GM23338 (cell line): ENCODE results near the gene TMEM45A.

Source experiments
- CTCF ChIP-seq, 2 experiments: fragments of 200-600 bp in 1 of 2; sonication (generic) in 1 of 2; conservative IDR thresholded peaks; 2 replicates each; pipeline versions ENCODE4 v1.5.1 to v1.6.1; 2016 to 2017; ENCODE audit warnings: antibody characterized with exemption in 2 of 2, low read depth in 2 of 2, mild to moderate bottlenecking in 2 of 2, moderate library complexity in 1 of 2
- EZH2phosphoT487 ChIP-seq: fragments of 200-600 bp; sonication (generic); IDR thresholded peaks from one replicate; pipeline ENCODE4 v1.8.1; 2018; ENCODE audit warnings: antibody characterized with exemption; ENCODE audit not compliant: unreplicated experiment
- POLR2AphosphoS5 ChIP-seq: IDR thresholded peaks from 2 replicates; pipeline ENCODE4 v1.6.1; 2016; ENCODE audit warnings: antibody characterized with exemption, low read depth
- ZNF114 ChIP-seq: fragments of 250-450 bp; sonication (Bioruptor Pico); IDR thresholded peaks from 2 replicates; pipeline ENCODE4 v1.5.0; 2020; ENCODE audit warnings: mild to moderate bottlenecking, moderate library complexity
- TF ChIP-seq, protein P1 (sequence below): IDR thresholded peaks from 2 replicates; pipeline ENCODE4 v1.6.1; 2016; ENCODE audit warnings: antibody characterized with exemption

- no peak for TF ChIP-seq ZNF114
- no peak for TF ChIP-seq POLR2AphosphoS5
- TF ChIP-seq CTCF (conservative IDR thresholded peaks at IDR 0.05; ENCODE audit: low read depth in 2 of 2), result no peak
- TF ChIP-seq, protein P1, sequence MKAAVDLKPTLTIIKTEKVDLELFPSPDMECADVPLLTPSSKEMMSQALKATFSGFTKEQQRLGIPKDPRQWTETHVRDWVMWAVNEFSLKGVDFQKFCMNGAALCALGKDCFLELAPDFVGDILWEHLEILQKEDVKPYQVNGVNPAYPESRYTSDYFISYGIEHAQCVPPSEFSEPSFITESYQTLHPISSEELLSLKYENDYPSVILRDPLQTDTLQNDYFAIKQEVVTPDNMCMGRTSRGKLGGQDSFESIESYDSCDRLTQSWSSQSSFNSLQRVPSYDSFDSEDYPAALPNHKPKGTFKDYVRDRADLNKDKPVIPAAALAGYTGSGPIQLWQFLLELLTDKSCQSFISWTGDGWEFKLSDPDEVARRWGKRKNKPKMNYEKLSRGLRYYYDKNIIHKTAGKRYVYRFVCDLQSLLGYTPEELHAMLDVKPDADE, result no peak
- no peak for TF ChIP-seq EZH2phosphoT487
These were observed 99.0 kb downstream of the TMEM45A start for GRCh38 chr3:100591411-100591810.
